ENCODE measurements around the gene MMP14.
"Not testable (repeated sequence)": the region's sequence is repeated elsewhere in the genome, so short reads cannot be mapped to it uniquely, and the experiment has no call there.

MMP14 gene

GRCh38 chr14:22814373-22814772 is 22.0 kb upstream of the MMP14 start:
- no peak for DNase-seq (ENCODE audit: low read depth in 2 of 2)

- no peak for DNase-seq (ENCODE audit: low read depth in 2 of 2)
Measured at GRCh38 chr14:22814941-22815713, 21.3 kb upstream of the MMP14 start, which contains the start of gene SLC7A7. SLC7A7 (minus strand) TSS chr14:22815435; CDS start chr14:22813398, 2,037 bp downstream.

- DNase-seq (ENCODE audit: low read depth in 2 of 2): no peak
Measured at GRCh38 chr14:22819151-22819988, 17.0 kb upstream of the MMP14 start.

GRCh38 chr14:22820731-22821130 is 15.7 kb upstream of the MMP14 start:
- DNase-seq (ENCODE audit: low read depth in 2 of 2): no peak

GRCh38 chr14:22821193-22822015 is 15.0 kb upstream of the MMP14 start:
- DNase-seq (ENCODE audit: low read depth in 2 of 2): no peak

- DNase-seq (ENCODE audit: low read depth in 2 of 2): no peak
Measured at GRCh38 chr14:22822016-22822570, 14.3 kb upstream of the MMP14 start.

GRCh38 chr14:22822571-22823098 is 13.8 kb upstream of the MMP14 start:
- DNase-seq (ENCODE audit: low read depth in 2 of 2): peak; percentile 62 to 63

GRCh38 chr14:22824711-22825359 is 11.6 kb upstream of the MMP14 start:
- no peak for DNase-seq (ENCODE audit: low read depth in 2 of 2)

GRCh38 chr14:22829076-22829660 is 7.2 kb upstream of the MMP14 start:
- DNase-seq (ENCODE audit: low read depth in 2 of 2): not testable (repeated sequence)

GRCh38 chr14:22829661-22830442 is 6.5 kb upstream of the MMP14 start, which contains the start of gene MRPL52:
MRPL52 (plus strand) TSS chr14:22829887; CDS start chr14:22829913, 26 bp downstream.
- peak; percentile 83 to 87 for DNase-seq (ENCODE audit: low read depth in 2 of 2)

GRCh38 chr14:22830443-22831010 is 5.9 kb upstream of the MMP14 start:
- DNase-seq (ENCODE audit: low read depth in 2 of 2): no peak

- DNase-seq (ENCODE audit: low read depth in 2 of 2): no peak
Measured at GRCh38 chr14:22835505-22835904, 880 bp upstream of the MMP14 start.

GRCh38 chr14:22837114-22837749 is 847 bp downstream of the MMP14 start:
- no peak for DNase-seq (ENCODE audit: low read depth in 2 of 2)

- no peak for DNase-seq (ENCODE audit: low read depth in 2 of 2)
Measured at GRCh38 chr14:22837750-22838538, 1.6 kb downstream of the MMP14 start.

- no peak for DNase-seq (ENCODE audit: low read depth in 2 of 2)
Measured at GRCh38 chr14:22838631-22839041, 2.3 kb downstream of the MMP14 start.

- DNase-seq (ENCODE audit: low read depth in 2 of 2): no peak
Measured at GRCh38 chr14:22839159-22839779, 2.9 kb downstream of the MMP14 start.

- DNase-seq (ENCODE audit: low read depth in 2 of 2): no peak
Measured at GRCh38 chr14:22841311-22841710, 4.9 kb downstream of the MMP14 start.

Data from stimulated activated CD4-positive, alpha-beta T cell treated with anti-CD3 and anti-CD28 coated beads, Interleukin-1b, Interleukin-23, amount 100 ng/mL, for 4 hours (primary cell).